Parathyroid adenoma (tissue), 2 donors: ENCODE data around the gene OGFOD2.

Experiments
- H2AFZ ChIP-seq: fragments of 300-600 bp; sonication (generic); one replicate; pipeline ENCODE4 v1.7.0; 2017; ENCODE audit warnings: antibody characterized with exemption, mild to moderate bottlenecking
- H3K27ac ChIP-seq: fragments of 300-600 bp; sonication (generic); one replicate; pipeline ENCODE4 v1.7.0; 2017
- H3K27me3 ChIP-seq: fragments of 300-600 bp; sonication (generic); one replicate; pipeline ENCODE4 v1.7.0; 2017; ENCODE audit warnings: low read length; ENCODE audit not compliant: control insufficient read depth, insufficient read depth
- H3K36me3 ChIP-seq: fragments of 300-600 bp; sonication (generic); one replicate; pipeline ENCODE4 v1.7.0; 2017; ENCODE audit warnings: low read length; ENCODE audit not compliant: control insufficient read depth, insufficient read depth
- H3K4me1 ChIP-seq: fragments of 300-600 bp; sonication (generic); one replicate; pipeline ENCODE4 v1.7.0; 2017; ENCODE audit warnings: control low read depth
- H3K4me2 ChIP-seq: fragments of 300-600 bp; sonication (generic); one replicate; pipeline ENCODE4 v1.7.0; 2017; ENCODE audit warnings: low read length
- H3K4me3 ChIP-seq: fragments of 300-600 bp; sonication (generic); one replicate; pipeline ENCODE4 v1.7.0; 2017; ENCODE audit warnings: low read depth, low read length
- H3K79me2 ChIP-seq: fragments of 300-600 bp; sonication (generic); one replicate; pipeline ENCODE4 v1.7.0; 2017; ENCODE audit warnings: control low read depth
- H3K9ac ChIP-seq: fragments of 300-600 bp; sonication (generic); one replicate; pipeline ENCODE4 v1.7.0; 2017; ENCODE audit warnings: mild to moderate bottlenecking
- H3K9me3 ChIP-seq: fragments of 300-600 bp; sonication (generic); one replicate; pipeline ENCODE4 v1.7.0; 2017; ENCODE audit warnings: low read length; ENCODE audit not compliant: control insufficient read depth
- TF ChIP-seq, protein P1 (sequence below): fragments of 300-600 bp; sonication (generic); IDR thresholded peaks from one replicate; pipeline ENCODE4 v1.7.0; 2017; ENCODE audit warnings: antibody characterized with exemption, mild to moderate bottlenecking
- donor health status: primary hyperparathyroidism.

Gene OGFOD2

DNA sequence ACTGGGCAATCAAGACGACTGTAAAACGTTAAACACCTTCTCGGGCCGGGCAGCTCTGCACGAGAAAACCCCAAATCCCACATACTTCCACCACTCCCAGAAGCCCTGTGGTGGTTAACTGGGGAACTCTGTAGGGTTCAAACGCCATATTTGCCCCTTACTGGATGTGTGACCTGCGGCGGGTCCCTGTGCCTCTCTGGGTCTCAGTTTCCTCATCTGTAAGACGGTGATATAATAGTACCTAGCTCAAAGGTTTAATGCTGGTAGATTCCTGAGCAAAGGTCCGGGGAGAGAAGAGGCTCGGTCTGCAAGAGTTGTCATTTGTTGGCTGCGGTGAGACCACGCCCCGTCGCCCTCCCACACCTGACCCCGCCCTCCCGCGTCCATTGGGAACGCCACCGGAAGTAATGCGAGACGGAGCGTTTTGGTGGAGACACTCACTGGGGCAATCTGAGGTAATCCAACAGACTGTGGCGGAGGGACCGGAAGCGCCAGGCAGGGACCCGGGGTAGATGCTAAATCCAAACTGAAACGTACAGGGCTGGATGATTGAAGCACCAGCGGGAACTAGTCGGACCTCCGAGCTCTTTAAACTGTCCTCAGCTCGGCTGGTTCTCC is 661 bp upstream of the OGFOD2 start:
- TF ChIP-seq, protein P1, sequence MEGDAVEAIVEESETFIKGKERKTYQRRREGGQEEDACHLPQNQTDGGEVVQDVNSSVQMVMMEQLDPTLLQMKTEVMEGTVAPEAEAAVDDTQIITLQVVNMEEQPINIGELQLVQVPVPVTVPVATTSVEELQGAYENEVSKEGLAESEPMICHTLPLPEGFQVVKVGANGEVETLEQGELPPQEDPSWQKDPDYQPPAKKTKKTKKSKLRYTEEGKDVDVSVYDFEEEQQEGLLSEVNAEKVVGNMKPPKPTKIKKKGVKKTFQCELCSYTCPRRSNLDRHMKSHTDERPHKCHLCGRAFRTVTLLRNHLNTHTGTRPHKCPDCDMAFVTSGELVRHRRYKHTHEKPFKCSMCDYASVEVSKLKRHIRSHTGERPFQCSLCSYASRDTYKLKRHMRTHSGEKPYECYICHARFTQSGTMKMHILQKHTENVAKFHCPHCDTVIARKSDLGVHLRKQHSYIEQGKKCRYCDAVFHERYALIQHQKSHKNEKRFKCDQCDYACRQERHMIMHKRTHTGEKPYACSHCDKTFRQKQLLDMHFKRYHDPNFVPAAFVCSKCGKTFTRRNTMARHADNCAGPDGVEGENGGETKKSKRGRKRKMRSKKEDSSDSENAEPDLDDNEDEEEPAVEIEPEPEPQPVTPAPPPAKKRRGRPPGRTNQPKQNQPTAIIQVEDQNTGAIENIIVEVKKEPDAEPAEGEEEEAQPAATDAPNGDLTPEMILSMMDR = no peak
- peak overlapping the region; percentile 100 for H3K4me3 ChIP-seq

DNA sequence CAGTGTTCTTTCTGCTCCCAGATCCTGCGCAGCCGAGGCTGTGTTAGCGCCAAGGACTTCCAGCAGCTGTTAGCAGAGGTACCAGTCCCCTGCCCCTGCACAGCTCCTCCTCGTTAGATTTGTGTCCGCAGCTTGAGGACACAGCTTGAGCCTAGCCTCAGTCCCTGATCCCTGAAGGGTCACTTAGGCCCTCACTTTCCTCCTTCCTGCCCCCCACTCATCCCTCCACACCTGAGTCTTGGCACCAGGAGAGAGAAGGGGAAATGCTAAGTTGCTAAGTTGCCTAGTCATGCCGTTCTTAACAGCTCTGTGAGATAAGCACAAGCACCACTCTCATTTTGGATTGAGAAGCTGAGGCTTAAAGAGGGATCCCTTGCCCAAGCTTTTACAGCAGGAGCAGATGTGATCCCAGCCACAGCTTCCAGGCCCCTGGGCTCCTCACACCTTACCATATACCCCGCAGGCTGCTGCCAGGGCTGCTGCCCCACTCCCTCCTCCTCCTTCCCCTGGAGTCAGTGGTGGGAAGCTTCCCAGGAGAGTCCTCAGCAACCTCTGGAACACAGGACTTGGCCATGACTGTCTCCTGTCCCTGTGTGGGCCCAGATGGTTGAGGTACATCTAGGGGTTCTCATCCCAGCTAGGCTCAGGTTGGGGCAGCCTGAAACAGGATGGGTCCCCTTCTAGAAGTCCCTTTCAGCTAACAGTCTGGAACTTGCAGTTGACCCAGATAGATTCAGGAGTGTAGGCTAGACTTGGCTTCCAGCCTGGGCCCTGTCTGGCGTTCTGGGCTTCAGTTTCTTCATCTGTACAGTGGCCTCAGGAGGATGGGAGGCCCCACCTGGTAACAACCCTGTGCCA is 975 bp downstream of the OGFOD2 start:
- peak overlapping the region; percentile 100 for H3K4me3 ChIP-seq
- no peaks in the 10 kb centered on the region for H3K27me3 ChIP-seq
- H3K79me2 ChIP-seq = peaks cover 13% of the 10 kb centered on the region
- H3K4me2 ChIP-seq = peak overlapping the region; percentile 100
- H2AFZ ChIP-seq = no peak overlapping the region
- no peak overlapping the region for H3K27ac ChIP-seq
- no peaks in the 10 kb centered on the region for H3K9me3 ChIP-seq
- H3K36me3 ChIP-seq = no peaks in the 10 kb centered on the region
- peaks cover 15% of the 10 kb centered on the region for H3K4me1 ChIP-seq
- no peak overlapping the region for H3K9ac ChIP-seq
- TF ChIP-seq, protein P1 = no peak

More for the DNA sequence above, 661 bp upstream of the OGFOD2 start:
- H3K9me3 ChIP-seq = no peaks in the 10 kb centered on the region
- H2AFZ ChIP-seq = peak overlapping the region; percentile 98
- H3K4me1 ChIP-seq = peaks cover 9% of the 10 kb centered on the region
- peak overlapping the region; percentile 77 for H3K9ac ChIP-seq
- H3K4me2 ChIP-seq = peak overlapping the region; percentile 100
- peaks cover 7% of the 10 kb centered on the region for H3K79me2 ChIP-seq
- H3K27me3 ChIP-seq = no peaks in the 10 kb centered on the region
- H3K27ac ChIP-seq = peak overlapping the region; percentile 96
- H3K36me3 ChIP-seq = no peaks in the 10 kb centered on the region

DNA sequence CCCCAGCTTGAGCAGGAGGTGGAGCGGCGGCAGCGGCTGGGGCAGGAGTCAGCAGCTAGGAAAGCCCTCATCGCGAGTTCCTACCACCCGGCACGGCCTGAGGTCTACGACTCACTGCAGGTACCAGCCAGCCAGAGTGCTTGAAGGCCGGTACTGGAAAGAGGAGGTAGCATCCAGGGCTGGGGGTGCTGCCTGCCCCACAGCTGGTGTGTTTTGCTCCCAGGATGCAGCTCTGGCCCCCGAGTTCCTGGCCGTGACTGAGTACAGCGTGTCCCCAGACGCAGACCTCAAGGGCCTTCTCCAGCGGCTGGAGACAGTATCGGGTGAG is 1.6 kb downstream of the OGFOD2 start:
- no peak overlapping the region for H3K4me3 ChIP-seq
- H3K9me3 ChIP-seq = no peaks in the 10 kb centered on the region
- H2AFZ ChIP-seq = no peak overlapping the region
- H3K36me3 ChIP-seq = no peaks in the 10 kb centered on the region
- peaks cover 13% of the 10 kb centered on the region for H3K79me2 ChIP-seq
- H3K4me1 ChIP-seq = peaks cover 15% of the 10 kb centered on the region
- TF ChIP-seq, protein P1 = no peak
- H3K4me2 ChIP-seq = no peak overlapping the region
- H3K9ac ChIP-seq = no peak overlapping the region
- no peak overlapping the region for H3K27ac ChIP-seq
- no peaks in the 10 kb centered on the region for H3K27me3 ChIP-seq

DNA sequence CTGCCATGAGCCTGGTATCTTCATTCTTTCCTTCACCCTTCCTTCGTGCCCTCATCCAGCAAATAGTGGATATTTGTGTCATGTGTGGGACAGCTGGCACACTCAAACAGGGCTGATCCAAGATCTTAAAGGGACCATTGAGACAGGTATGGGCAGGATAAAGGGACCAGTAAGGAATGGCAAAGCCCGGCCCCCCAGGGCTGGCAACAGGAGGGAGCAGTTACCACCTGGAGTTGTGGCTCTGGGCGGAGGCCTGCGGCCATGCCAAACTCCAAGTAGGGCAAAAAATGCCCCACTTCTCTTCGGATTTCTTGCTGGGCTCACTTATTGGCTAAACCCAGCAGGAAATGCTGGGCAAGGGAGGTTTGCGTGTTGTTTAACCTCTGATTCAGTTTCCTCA is 2.1 kb downstream of the OGFOD2 start:
- no peak overlapping the region for H3K4me2 ChIP-seq
- H3K4me3 ChIP-seq = no peak overlapping the region
- no peak overlapping the region for H2AFZ ChIP-seq
- H3K9me3 ChIP-seq = no peaks in the 10 kb centered on the region
- H3K4me1 ChIP-seq = peaks cover 20% of the 10 kb centered on the region
- no peak overlapping the region for H3K27ac ChIP-seq
- no peak overlapping the region for H3K9ac ChIP-seq
- TF ChIP-seq, protein P1 = no peak
- H3K79me2 ChIP-seq = peaks cover 15% of the 10 kb centered on the region
- no peaks in the 10 kb centered on the region for H3K27me3 ChIP-seq
- no peaks in the 10 kb centered on the region for H3K36me3 ChIP-seq
